Right lung (tissue), 5 donors: ENCODE results near the gene PPP2R3B. TPM values are rescaled to one million over a fixed set of nuclear protein-coding genes. Genes with fewer than 3 reads are reported as not detected.
"Not testable (repeated sequence)": the region's sequence is repeated elsewhere in the genome, so short reads cannot be mapped to it uniquely, and the experiment has no call there.

Source experiments
- DNase-seq, 2 donors: peaks; one replicate each; pipeline ENCODE4 v3.0.0-alpha.2; 2013
- polyA plus RNA-seq, 5 donors: library from polyadenylated mRNA; unstranded; fragments of 120-200 nt; gene quantifications; one replicate each; pipeline versions ENCODE4 v1.2.1 to v1.2.3, GENCODE V29; 2013; ENCODE audit warnings: inconsistent platforms in 1 of 5, low replicate concordance in 1 of 5; ENCODE audit not compliant: insufficient read length in 5 of 5, insufficient read depth in 1 of 5

Gene PPP2R3B
- polyA plus RNA-seq, 5 donors, result 13.9 to 36.2 (median 23.5) TPM

DNA sequence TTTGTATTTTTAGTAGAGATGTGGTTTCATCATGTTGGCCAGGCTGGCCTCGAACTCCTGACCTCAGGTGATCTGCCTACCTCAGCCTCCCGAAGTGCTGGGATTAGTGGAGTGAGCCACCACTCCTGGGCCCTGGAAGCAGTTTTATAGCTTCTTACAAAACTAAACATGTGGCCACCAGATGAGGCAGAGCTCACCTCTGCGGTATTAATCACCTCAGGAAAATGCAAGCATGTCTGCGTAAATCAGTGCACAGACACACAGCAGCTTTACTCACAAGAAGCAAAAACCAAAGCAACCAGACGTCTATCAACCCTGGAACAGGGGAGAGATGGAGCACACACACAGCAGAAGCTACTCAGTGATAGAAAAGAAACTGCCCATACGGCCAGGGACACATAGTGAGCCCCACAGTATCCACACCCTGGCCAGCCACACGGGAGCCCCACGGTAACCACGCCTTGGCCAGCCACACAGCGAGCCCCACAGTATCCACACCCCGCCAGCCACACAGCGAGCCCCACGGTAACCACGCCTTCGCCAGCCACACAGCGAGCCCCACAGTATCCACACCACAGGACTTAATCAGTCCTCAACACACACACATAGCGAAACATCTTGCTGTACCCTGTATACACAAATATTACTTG is 30.2 kb downstream of the PPP2R3B start:
- DNase-seq, result no peak

- no peak for DNase-seq
Measured at GRCh38 chrX:355329-356050, 31.2 kb downstream of the PPP2R3B start.

DNA sequence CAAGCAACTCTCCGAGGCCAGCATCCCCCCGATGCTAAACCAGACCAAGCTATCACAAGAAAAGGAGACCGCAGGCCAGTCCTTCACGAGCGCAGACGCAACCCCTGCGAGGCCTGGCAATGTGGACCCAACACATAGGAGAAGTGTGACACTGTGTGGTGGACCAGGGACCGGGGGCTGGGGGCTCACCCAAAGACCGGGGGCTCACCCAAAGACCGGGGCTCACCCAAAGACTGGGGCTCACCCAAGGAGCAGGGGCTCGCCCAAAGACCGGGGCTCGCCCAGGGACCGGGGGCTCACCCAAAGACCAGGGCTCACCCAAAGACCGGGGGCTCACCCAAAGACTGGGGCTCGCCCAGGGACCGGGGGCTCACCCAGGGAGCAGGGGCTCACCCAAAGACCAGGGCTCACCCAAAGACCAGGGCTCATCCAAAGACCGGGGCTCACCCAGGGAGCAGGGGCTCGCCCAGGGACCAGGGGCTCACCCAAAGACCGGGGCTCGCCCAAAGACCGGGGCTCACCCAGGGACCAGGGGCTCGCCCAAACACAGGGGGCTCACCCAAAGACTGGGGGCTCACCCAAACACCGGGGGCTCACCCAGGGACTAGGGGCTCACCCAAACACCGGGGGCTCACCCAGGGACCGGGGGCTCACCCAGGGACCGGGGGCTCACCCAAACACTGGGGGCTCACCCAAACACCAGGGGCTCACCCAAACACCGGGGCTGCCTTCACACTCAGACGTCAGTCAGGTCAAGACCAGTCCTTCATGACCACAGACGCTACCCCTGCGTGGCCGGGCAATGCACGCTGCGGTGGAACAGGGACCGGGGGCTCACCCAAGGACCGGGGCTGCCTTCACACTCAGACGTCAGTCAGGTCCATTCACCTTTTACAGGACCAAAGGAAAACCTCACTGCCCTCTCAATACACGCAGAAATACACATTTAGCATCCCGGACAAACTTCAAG is 32.9 kb downstream of the PPP2R3B start:
- DNase-seq, result no peak

- DNase-seq, result no peak
Measured at GRCh38 chrX:352582-353314, 34.0 kb downstream of the PPP2R3B start.

- no peak for DNase-seq
Measured at GRCh38 chrX:352181-352580, 34.5 kb downstream of the PPP2R3B start.

GRCh38 chrX:351736-352135 is 35.0 kb downstream of the PPP2R3B start:
- DNase-seq, result no peak

GRCh38 chrX:351324-351641 is 35.4 kb downstream of the PPP2R3B start:
- not testable (repeated sequence) for DNase-seq

DNA sequence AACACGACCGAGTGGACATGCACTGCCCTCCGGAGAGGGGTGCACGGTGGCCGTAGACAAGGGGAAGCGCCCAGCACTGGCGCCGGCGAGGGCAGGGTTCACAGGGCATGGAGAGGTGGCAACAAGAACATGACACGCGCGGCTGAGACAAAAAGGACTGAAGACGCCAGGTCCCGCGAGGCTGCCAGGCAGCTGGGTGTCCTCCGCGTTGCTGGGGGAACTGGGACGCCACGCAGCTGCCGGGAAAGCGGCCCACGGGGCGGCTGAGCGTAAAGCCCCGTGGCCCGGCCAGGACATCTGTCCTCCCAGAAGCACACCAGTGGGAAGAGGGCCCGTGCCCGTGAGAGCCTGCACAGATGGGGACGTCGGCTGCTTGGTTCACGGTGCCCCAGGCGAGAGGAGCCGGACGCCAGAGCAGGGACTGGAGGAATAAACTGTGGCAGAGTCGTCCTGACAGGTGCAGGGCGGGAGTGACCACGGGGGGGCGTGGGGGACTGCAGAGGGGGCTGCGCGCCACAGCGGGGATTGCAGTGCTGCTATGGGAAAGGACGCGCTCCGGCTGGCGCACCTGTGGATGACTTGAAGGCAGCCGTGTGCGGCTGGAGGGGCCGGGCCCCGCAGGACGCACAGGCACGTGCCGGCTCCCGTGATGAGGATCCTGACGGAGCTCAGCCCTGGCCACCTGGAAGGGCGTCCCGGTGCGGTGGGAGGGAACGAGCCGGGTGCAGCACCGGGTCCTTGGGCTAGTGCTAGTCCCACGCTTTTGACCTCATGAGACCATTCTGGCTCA is 36.0 kb downstream of the PPP2R3B start:
- DNase-seq, result no peak

GRCh38 chrX:350148-350533 is 36.6 kb downstream of the PPP2R3B start:
- DNase-seq, result no peak

GRCh38 chrX:349702-350101 is 37.0 kb downstream of the PPP2R3B start:
- DNase-seq, result no peak

DNA sequence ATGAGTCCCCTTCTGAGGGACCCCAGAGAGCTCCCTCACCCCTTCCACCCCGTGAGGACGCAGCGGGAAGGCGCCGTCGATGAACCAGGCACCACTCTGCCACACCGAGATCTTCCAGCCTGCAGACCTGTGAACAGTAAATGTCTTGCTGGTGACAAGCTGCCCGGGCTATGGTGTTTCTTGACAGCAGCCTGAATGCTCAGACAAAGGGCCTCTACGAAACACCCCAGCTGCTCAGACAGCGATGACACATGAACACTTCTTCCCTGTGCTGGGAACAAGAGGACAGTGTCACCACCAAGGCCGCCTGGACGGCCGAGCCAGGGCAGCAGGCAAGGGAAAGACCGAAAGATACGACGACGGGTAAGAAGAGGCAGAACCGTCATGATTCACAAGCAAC is 37.5 kb downstream of the PPP2R3B start:
- DNase-seq, result no peak

- no peak for DNase-seq
Measured at GRCh38 chrX:348461-349117, 38.1 kb downstream of the PPP2R3B start.

DNA sequence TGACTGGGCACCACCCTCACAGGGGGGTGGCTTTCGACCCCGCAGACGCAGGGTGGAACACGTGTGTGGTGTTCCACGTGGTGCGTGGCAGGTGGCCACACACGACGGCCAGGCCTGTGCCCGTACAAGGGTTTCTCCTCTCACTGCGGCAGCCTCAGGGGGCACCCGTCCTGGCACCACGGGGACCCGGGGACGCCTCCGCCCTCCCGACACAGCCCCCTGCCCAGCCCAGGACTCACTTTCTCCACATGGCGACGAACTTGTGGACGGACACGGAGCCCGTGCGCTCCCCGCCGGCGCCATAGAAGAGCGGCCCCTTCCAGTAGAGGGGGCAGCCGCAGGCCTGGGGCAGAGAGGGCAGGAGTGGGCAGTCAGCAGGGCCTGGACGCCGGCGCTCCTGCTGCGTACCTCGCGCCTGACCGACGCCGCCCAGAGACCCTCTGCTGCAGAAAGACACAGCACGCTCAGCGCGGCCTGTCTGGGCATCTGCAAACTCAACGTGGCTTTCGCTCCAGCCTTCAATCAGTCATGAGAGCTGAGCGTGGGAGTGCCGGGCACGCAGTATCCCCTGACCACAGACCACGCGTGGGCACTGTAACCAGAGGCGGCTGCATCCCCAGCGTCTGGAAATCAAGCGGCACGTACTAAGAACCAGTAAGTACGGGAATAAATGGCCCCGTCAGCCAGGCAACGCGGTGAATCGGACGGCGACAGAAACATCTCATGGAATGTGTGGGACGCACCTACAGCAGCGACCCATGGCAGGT is 39.2 kb downstream of the PPP2R3B start:
- no peak for DNase-seq

- DNase-seq, result no peak
Measured at GRCh38 chrX:346034-346813, 40.5 kb downstream of the PPP2R3B start.

- no peak for DNase-seq
Measured at GRCh38 chrX:345020-345925, 41.4 kb downstream of the PPP2R3B start.

DNA sequence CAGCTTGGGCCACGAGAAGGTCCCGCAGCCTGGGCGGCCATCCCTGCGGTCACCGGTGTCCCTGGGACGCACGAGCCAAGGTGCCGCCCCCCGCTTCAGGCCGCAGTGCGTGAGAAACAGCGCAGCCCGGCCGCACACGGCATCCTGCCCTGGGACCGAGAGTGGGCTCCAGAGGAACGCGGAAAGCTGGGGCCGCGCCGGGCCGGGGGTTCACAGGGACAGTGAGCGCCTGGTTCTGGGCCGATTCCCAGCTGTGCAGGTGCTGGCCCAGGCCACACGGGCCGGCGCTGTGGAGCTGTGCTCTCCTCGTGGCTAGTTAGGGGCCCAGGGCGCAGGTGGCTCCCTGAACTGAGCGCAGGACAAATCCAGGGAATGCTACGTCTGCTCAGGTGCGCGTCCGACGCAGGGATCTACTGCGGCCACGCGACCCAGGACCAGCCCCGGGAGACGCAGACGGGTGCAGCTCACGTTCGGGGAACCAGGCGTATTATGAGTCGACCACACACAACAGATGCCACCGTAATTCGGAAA is 42.3 kb downstream of the PPP2R3B start:
- no peak for DNase-seq

DNA sequence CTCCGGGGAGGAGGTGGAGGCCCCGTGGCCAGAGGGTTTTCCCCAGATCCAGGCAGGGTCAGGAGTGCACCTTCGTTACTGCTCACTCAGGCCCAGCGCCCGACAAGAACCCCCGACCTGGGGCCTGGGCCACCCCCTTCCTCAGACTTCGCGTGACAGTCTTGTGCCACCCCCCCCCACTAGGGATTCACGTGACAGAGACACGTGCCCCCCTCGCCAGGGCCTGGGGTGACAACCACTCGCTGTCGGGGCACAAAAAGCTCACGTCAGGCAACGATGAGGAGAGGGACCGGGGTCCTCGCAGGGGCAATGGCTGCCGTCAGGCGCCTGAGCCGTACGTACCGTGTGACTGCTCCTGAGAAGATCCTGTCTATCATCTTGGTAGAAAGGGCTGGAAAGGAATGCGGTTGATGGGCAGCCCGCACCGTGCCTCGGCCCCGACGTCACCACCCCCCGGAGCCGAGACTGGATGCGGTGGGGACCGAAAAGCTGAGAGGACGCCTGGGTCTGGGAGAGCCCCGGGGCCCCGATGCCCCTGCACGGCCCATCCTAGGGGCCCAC is 45.1 kb downstream of the PPP2R3B start:
- no peak for DNase-seq
